H1 (cell line): ENCODE results near the gene FBXW2. TPM values are rescaled to one million over a fixed set of nuclear protein-coding genes. Genes with fewer than 3 reads are reported as not detected.

Experiments used
- BCL11A ChIP-seq, 2 experiments: IDR thresholded peaks; one replicate each; pipeline ENCODE4 v1.6.1; 2011; ENCODE audit warnings: low read depth in 2 of 2, low read length in 2 of 2, mild to moderate bottlenecking in 2 of 2
- CBX8 ChIP-seq: fragments of 300-800, 300-1000 bp; sonication (generic); IDR thresholded peaks from 2 replicates; pipeline ENCODE4 v1.7.1; 2016; ENCODE audit warnings: low read depth, low read length, borderline replicate concordance
- CHD7 ChIP-seq: fragments of 300-600 bp; sonication (generic); IDR thresholded peaks from 2 replicates; pipeline ENCODE4 v1.7.1; 2012; ENCODE audit warnings: low read length, moderate library complexity, mild to moderate bottlenecking, inconsistent platforms; ENCODE audit not compliant: insufficient replicate concordance
- CREB1 ChIP-seq: IDR thresholded peaks from 2 replicates; pipeline ENCODE4 v1.6.1; 2012; ENCODE audit warnings: inconsistent platforms
- EGR1 ChIP-seq: IDR thresholded peaks from 2 replicates; pipeline ENCODE4 v1.6.1; 2011; ENCODE audit warnings: low read depth, low read length, borderline replicate concordance
- GABPA ChIP-seq: IDR thresholded peaks from 2 replicates; pipeline ENCODE4 v1.6.1; 2011; ENCODE audit warnings: mild to moderate bottlenecking, low read length, moderate library complexity, borderline replicate concordance; ENCODE audit not compliant: insufficient read depth
- MAFK ChIP-seq: IDR thresholded peaks from 2 replicates; pipeline ENCODE4 v1.6.1; 2012; ENCODE audit warnings: low read depth, mild to moderate bottlenecking, improper control_type of control experiment, low read length
- SAP30 ChIP-seq: fragments of 300-600 bp; sonication (generic); IDR thresholded peaks from 2 replicates; pipeline ENCODE4 v1.7.1; 2012; ENCODE audit warnings: low read length, moderate library complexity, mild to moderate bottlenecking, inconsistent platforms; ENCODE audit not compliant: insufficient read depth, insufficient replicate concordance
- SIRT6 ChIP-seq: IDR thresholded peaks from one replicate; pipeline ENCODE4 v1.7.1; 2012; ENCODE audit warnings: low read length, inconsistent platforms
- USF2 ChIP-seq: IDR thresholded peaks from 2 replicates; pipeline ENCODE4 v1.6.1; 2011; ENCODE audit warnings: low read length, improper control_type of control experiment
- polyA plus RNA-seq, 7 experiments: library from polyadenylated mRNA; depleted of rRNA in 3 of 7; stranded (reverse) in 5 of 7; unstranded in 2 of 7; fragments of >200 nt in 5 of 7; fragments of 200-250 nt in 2 of 7; gene quantifications; 1 replicate in 5 of 7; 2 replicates in 1 of 7; 4 replicates in 1 of 7; pipeline versions ENCODE4 v1.2.1 to v1.2.3, GENCODE V29; 2011 to 2013; ENCODE audit warnings: missing spikeins in 2 of 7, mixed read lengths in 2 of 7
- total RNA-seq: library from RNA; stranded (reverse); fragmentation: NEBNext Ultra II Directional; extraction: Animal tissue kit (Norgen Biotek cat#: 25700); gene quantifications from 2 replicates; pipeline ENCODE4 v1.2.1, GENCODE V29; 2021

Gene FBXW2
- total and polyA plus RNA-seq, 2 of the 8 experiments (the other 6 are each of a cell fraction or from before 2014, with no cell fraction given), result 19.2 to 65.3 TPM

DNA sequence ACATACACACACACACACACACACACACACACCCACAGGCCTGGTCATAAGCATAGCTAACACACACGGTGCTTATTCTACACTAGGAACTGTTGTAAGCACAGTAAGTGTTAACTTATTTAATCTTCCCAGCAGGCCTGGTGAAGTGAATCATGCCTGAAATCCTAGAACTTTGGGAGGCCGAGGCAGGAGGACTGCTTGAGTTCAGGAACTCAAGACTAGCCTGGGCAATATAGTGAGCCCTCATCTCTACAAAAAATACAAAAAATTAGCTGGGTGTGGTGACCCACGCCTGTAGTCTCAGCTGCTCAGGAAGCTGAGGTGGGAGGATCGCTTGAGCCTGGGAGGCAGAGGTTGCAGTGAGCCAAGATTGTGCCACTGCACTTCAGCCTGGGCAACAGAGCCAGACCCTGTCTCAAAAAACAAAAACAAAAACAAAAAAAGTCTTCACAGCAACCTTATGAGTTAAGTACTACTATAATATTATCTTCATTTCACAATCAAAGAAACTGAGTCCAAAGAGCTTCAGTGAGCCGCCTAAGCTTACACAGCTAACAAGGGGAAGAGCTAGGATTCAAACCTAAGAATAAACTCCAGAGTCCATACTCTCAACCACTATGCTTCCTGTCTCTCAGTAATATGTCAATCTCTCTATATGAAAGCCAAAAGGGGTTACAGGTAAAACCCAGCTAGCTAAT is 81.2 kb downstream of the FBXW2 start (continued):
- TF ChIP-seq CHD7, result no peak
- TF ChIP-seq BCL11A (IDR thresholded peaks at IDR 0.05; ENCODE audit: low read depth in 2 of 2, low read length in 2 of 2), result no peak
- no peak for TF ChIP-seq CBX8
- TF ChIP-seq MAFK, result no peak
- no peak for TF ChIP-seq GABPA
- TF ChIP-seq EGR1, result no peak
- no peak for TF ChIP-seq SAP30
- no peak for TF ChIP-seq SIRT6
- TF ChIP-seq CREB1, result no peak
- TF ChIP-seq USF2, result no peak
